H1 (cell line): Measurements from ENCODE around the gene RDH5. TPM values are rescaled to one million over a fixed set of nuclear protein-coding genes. Genes with fewer than 3 reads are reported as not detected.

Experiments used
- CTCF ChIA-PET: fragments of 300-600 bp; sonication (Branson Sonifier 250); formaldehyde crosslinking; loops from one replicate; lab custom pipeline; 2021; ENCODE audit not compliant: partially characterized antibody; lab: Charles Lee
- POLR2A ChIA-PET: fragments of 300-600 bp; sonication (Branson Sonifier 250); formaldehyde crosslinking; loops from one replicate; lab custom pipeline; 2021; ENCODE audit warnings: inconsistent platforms; ENCODE audit not compliant: partially characterized antibody; lab: Charles Lee
- DNase-seq, 2 experiments: peaks; one replicate each; pipeline versions ENCODE4 v3.0.0 to v3.0.0-alpha.2; 2010 to 2022; ENCODE audit warnings: low spot score in 2 of 2, low read depth in 1 of 2, mixed read lengths in 1 of 2
- FAIRE-seq: peaks from 2 replicates; lab custom pipeline; 2011; peaks lifted over from hg19 to GRCh38; lab: Jason Lieb, UNC
- H2AFZ ChIP-seq: 2 replicates; pipeline ENCODE4 v1.8.1; 2012; ENCODE audit warnings: low read length, inconsistent platforms
- H2AK5ac ChIP-seq: 2 replicates; pipeline ENCODE4 v1.6.1; 2013; ENCODE audit warnings: low read depth, low read length
- H2BK120ac ChIP-seq: replicated peaks from 2 replicates; pipeline ENCODE3; 2013; ENCODE audit warnings: low read depth, low read length, inconsistent platforms
- H2BK12ac ChIP-seq: 2 replicates; pipeline ENCODE4 v1.6.1; 2013; ENCODE audit warnings: low read depth, low read length
- H2BK15ac ChIP-seq: 2 replicates; pipeline ENCODE4 v1.6.1; 2013; ENCODE audit warnings: low read length
- H2BK20ac ChIP-seq: 2 replicates; pipeline ENCODE4 v1.6.1; 2013; ENCODE audit warnings: low read length
- H2BK5ac ChIP-seq: 2 replicates; pipeline ENCODE4 v1.6.1; 2013; ENCODE audit warnings: low read depth, low read length
- H3K14ac ChIP-seq: 2 replicates; pipeline ENCODE4 v1.6.1; 2013; ENCODE audit warnings: inconsistent platforms; ENCODE audit not compliant: insufficient read length
- H3K18ac ChIP-seq: 2 replicates; pipeline ENCODE4 v1.6.1; 2013; ENCODE audit warnings: low read length; ENCODE audit errors: extremely low read depth
- H3K23ac ChIP-seq: 2 replicates; pipeline ENCODE4 v1.6.1; 2013; ENCODE audit warnings: inconsistent platforms; ENCODE audit not compliant: insufficient read length
- H3K23me2 ChIP-seq: 2 replicates; pipeline ENCODE4 v1.6.1; 2013; ENCODE audit warnings: low read depth, low read length
- H3K27ac ChIP-seq: 2 replicates; pipeline ENCODE4 v1.6.1; 2011; ENCODE audit warnings: low read depth, low read length, inconsistent platforms
- H3K27me3 ChIP-seq, 4 experiments: replicated peaks in 1 of 4; 1 replicate in 1 of 4; 2 replicates in 3 of 4; pipeline versions ENCODE4 v1.6.1 to v1.8.1; 2011 to 2013; ENCODE audit warnings: low read length in 3 of 4, mild to moderate bottlenecking in 3 of 4, inconsistent platforms in 2 of 4, mixed read lengths in 2 of 4, moderate library complexity in 1 of 4; ENCODE audit not compliant: control insufficient read depth in 3 of 4, insufficient read depth in 3 of 4; ENCODE audit errors: extremely low read depth in 1 of 4
- H3K36me3 ChIP-seq, 4 experiments: 2 replicates each; pipeline versions ENCODE4 v1.6.1 to v1.8.1; 2011 to 2013; ENCODE audit warnings: mild to moderate bottlenecking in 4 of 4, low read length in 3 of 4, moderate library complexity in 2 of 4, control low read depth in 1 of 4, inconsistent platforms in 1 of 4; ENCODE audit not compliant: insufficient read depth in 4 of 4, control insufficient read depth in 2 of 4
- H3K4ac ChIP-seq: replicated peaks from 2 replicates; pipeline ENCODE3; 2013; ENCODE audit warnings: low read length, low read depth, mixed read lengths, inconsistent platforms; ENCODE audit not compliant: insufficient read length
- H3K4me1 ChIP-seq, 4 experiments: replicated peaks in 1 of 4; 1 replicate in 1 of 4; 2 replicates in 3 of 4; pipeline versions ENCODE4 v1.6.1 to v1.8.1; 2011 to 2013; ENCODE audit warnings: low read length in 3 of 4, inconsistent platforms in 2 of 4, mixed read lengths in 1 of 4; ENCODE audit not compliant: insufficient read depth in 4 of 4, control insufficient read depth in 3 of 4
- H3K4me2 ChIP-seq, 2 experiments: 2 replicates each; pipeline versions ENCODE4 v1.6.1 to v1.8.1; 2011 to 2013; ENCODE audit warnings: low read depth in 2 of 2, low read length in 2 of 2, control low read depth in 1 of 2, inconsistent platforms in 1 of 2, mild to moderate bottlenecking in 1 of 2; ENCODE audit not compliant: insufficient read depth in 1 of 2
- H3K4me3 ChIP-seq, 4 experiments: fragments of 200-600, 300-600 bp in 1 of 4; sonication (generic), shearing (Covaris generic), sonication (Bioruptor Twin) in 1 of 4; 2 replicates each; pipeline versions ENCODE4 v1.5.1 to v1.8.1; 2011 to 2016; ENCODE audit warnings: low read length in 4 of 4, low read depth in 3 of 4, control low read depth in 2 of 4, inconsistent platforms in 2 of 4, mild to moderate bottlenecking in 2 of 4, mixed read lengths in 1 of 4, moderate library complexity in 1 of 4; ENCODE audit not compliant: insufficient read depth in 2 of 4; ENCODE audit errors: extremely low read depth in 1 of 4
- H3K56ac ChIP-seq: replicated peaks from 2 replicates; pipeline ENCODE3; 2013; ENCODE audit warnings: low read depth, mild to moderate bottlenecking, mixed read lengths, low read length, inconsistent platforms; ENCODE audit not compliant: insufficient read length
- H3K79me1 ChIP-seq: 2 replicates; pipeline ENCODE4 v1.6.1; 2013; ENCODE audit warnings: low read depth, low read length, control low read depth
- H3K79me2 ChIP-seq, 2 experiments: 2 replicates each; pipeline versions ENCODE4 v1.6.1 to v1.8.1; 2012 to 2013; ENCODE audit warnings: low read length in 2 of 2, mild to moderate bottlenecking in 2 of 2, inconsistent platforms in 1 of 2; ENCODE audit not compliant: insufficient read depth in 2 of 2, control insufficient read depth in 1 of 2
- H3K9ac ChIP-seq, 4 experiments: replicated peaks in 1 of 4; 1 replicate in 1 of 4; 2 replicates in 3 of 4; pipeline versions ENCODE4 v1.6.1 to v1.8.1; 2011 to 2013; ENCODE audit warnings: low read depth in 3 of 4, low read length in 3 of 4, control low read depth in 2 of 4, mild to moderate bottlenecking in 2 of 4, moderate library complexity in 2 of 4, inconsistent platforms in 1 of 4; ENCODE audit errors: extremely low read depth in 1 of 4
- H3K9me3 ChIP-seq, 2 experiments: 2 replicates each; pipeline versions ENCODE4 v1.6.1 to v1.8.1; 2012 to 2013; ENCODE audit warnings: mild to moderate bottlenecking in 2 of 2, moderate library complexity in 2 of 2, control low read depth in 1 of 2, inconsistent platforms in 1 of 2, low read depth in 1 of 2, low read length in 1 of 2, mixed read lengths in 1 of 2; ENCODE audit not compliant: insufficient read depth in 2 of 2
- H4K20me1 ChIP-seq, 2 experiments: replicated peaks in 1 of 2; 2 replicates each; pipeline versions ENCODE3 to v1.8.1; 2011 to 2013; ENCODE audit warnings: inconsistent platforms in 2 of 2, low read length in 2 of 2, mild to moderate bottlenecking in 1 of 2; ENCODE audit not compliant: insufficient read depth in 2 of 2, control insufficient read depth in 1 of 2
- H4K5ac ChIP-seq: 2 replicates; pipeline ENCODE4 v1.6.1; 2013; ENCODE audit warnings: low read length, low read depth, mixed read lengths, inconsistent platforms; ENCODE audit not compliant: insufficient read length
- H4K8ac ChIP-seq: 2 replicates; pipeline ENCODE4 v1.8.0; 2013; ENCODE audit warnings: mild to moderate bottlenecking, moderate library complexity, low read length, inconsistent platforms; ENCODE audit not compliant: insufficient read depth; ENCODE audit errors: extremely low read depth
- H4K91ac ChIP-seq: replicated peaks from 2 replicates; pipeline ENCODE3; 2013; ENCODE audit warnings: low read length, mixed read lengths, inconsistent platforms; ENCODE audit not compliant: insufficient read length
- CTBP2 ChIP-seq: IDR thresholded peaks from 2 replicates; pipeline ENCODE4 v1.7.0; 2011; ENCODE audit warnings: borderline replicate concordance, mild to moderate bottlenecking, moderate library complexity, mixed read lengths, low read length; ENCODE audit not compliant: insufficient read depth, insufficient read length
- NRF1 ChIP-seq: IDR thresholded peaks from 2 replicates; pipeline ENCODE4 v1.6.1; 2011; ENCODE audit warnings: mild to moderate bottlenecking, low read depth, low read length, improper control_type of control experiment
- PHF8 ChIP-seq: fragments of 200-600 bp; sonication (generic); conservative IDR thresholded peaks from 2 replicates; pipeline ENCODE4 v1.7.1; 2012; ENCODE audit warnings: low read depth, mild to moderate bottlenecking, inconsistent platforms, low read length, moderate library complexity
- RBBP5 ChIP-seq: IDR thresholded peaks from 2 replicates; pipeline ENCODE4 v1.7.1; 2012; ENCODE audit warnings: low read depth, mild to moderate bottlenecking, inconsistent platforms, low read length, moderate library complexity, borderline replicate concordance
- SP2 ChIP-seq: IDR thresholded peaks from 2 replicates; pipeline ENCODE4 v1.6.1; 2012; ENCODE audit warnings: mild to moderate bottlenecking, low read length, inconsistent platforms
- WGBS, 2 experiments: shearing (Covaris generic) in 1 of 2; methylation state at CpG; one replicate each; pipeline versions ENCODE4 v1.1.6 to v1.1.7; 2013 to 2015; ENCODE audit warnings: low lambda C conversion rate in 2 of 2, mixed read lengths in 2 of 2, inconsistent platforms in 1 of 2, low coverage in 1 of 2, missing lambda C conversion rate in 1 of 2; ENCODE audit not compliant: insufficient replicate concordance in 2 of 2, insufficient coverage in 1 of 2, insufficient read length in 1 of 2; ENCODE audit errors: extremely low coverage in 1 of 2, missing lambda C conversion rate in 1 of 2; 5-methylcytosine and 5-hydroxymethylcytosine counted together
- polyA plus RNA-seq, 7 experiments: library from polyadenylated mRNA; depleted of rRNA in 3 of 7; stranded (reverse) in 5 of 7; unstranded in 2 of 7; fragments of >200 nt in 5 of 7; fragments of 200-250 nt in 2 of 7; gene quantifications; 1 replicate in 5 of 7; 2 replicates in 1 of 7; 4 replicates in 1 of 7; pipeline versions ENCODE4 v1.2.1 to v1.2.3, GENCODE V29; 2011 to 2013; ENCODE audit warnings: missing spikeins in 2 of 7, mixed read lengths in 2 of 7
- total RNA-seq: library from RNA; stranded (reverse); fragmentation: NEBNext Ultra II Directional; extraction: Animal tissue kit (Norgen Biotek cat#: 25700); gene quantifications from 2 replicates; pipeline ENCODE4 v1.2.1, GENCODE V29; 2021

The RDH5 gene
- total and polyA plus RNA-seq, 2 of the 8 experiments (the other 6 are each of a cell fraction or from before 2014, with no cell fraction given), result 4.2 to 6.0 TPM

GRCh38 chr12:55671746-55672145 lies 48.4 kb upstream of the RDH5 start:
- no peak for DNase-seq
- H3K36me3 ChIP-seq, result no peaks in the 10 kb centered on the region
- no peak overlapping the region for H3K14ac ChIP-seq
- no peaks in the 10 kb centered on the region; a peak in 1 of 7 replicates for H3K27me3 ChIP-seq
- no peak overlapping the region for H2BK15ac ChIP-seq
- no peak overlapping the region for H4K91ac ChIP-seq
- H3K23me2 ChIP-seq, result no peaks in the 10 kb centered on the region; the same call in 1 of the 2 replicates
- no peak overlapping the region for H4K5ac ChIP-seq
- H3K79me1 ChIP-seq, result no peaks in the 10 kb centered on the region
- H3K9ac ChIP-seq, result no peak overlapping the region
- no peak overlapping the region for H3K23ac ChIP-seq
- H3K4me2 ChIP-seq, result no peak overlapping the region
- no peak overlapping the region for H3K18ac ChIP-seq
- no peak overlapping the region for H2AFZ ChIP-seq
- no peak overlapping the region for H2BK12ac ChIP-seq
- no peak for FAIRE-seq
- CTCF ChIA-PET, result interaction anchor here (0.6 to 5.0 kb wide), 5 partner anchors 15 to 1304 kb away, joined by 3 to 37 read pairs (median 3); no protein-coding TSS in a partner anchor
- H4K8ac ChIP-seq, result no peak overlapping the region
- no peak overlapping the region for H2BK120ac ChIP-seq
- 81% methylated on average over 4 of the region's 4 CpGs; no CpG with 5 or more reads in 1 of the 2 experiments for WGBS, 2 experiments
- no peak for TF ChIP-seq NRF1
- no peak for TF ChIP-seq PHF8
- TF ChIP-seq RBBP5, result no peak
- TF ChIP-seq CTBP2, result no peak
- no peak for TF ChIP-seq SP2
- POLR2A ChIA-PET, result no interaction called here
- H3K9me3 ChIP-seq, result no peaks in the 10 kb centered on the region
- H2AK5ac ChIP-seq, result no peak overlapping the region
- H4K20me1 ChIP-seq, result no peaks in the 10 kb centered on the region
- H2BK5ac ChIP-seq, result no peak overlapping the region
- H3K56ac ChIP-seq, result no peak overlapping the region
- H3K4me3 ChIP-seq, result no peak overlapping the region
- no peaks in the 10 kb centered on the region for H3K4me1 ChIP-seq
- no peak overlapping the region for H3K4ac ChIP-seq
- H3K79me2 ChIP-seq, result no peaks in the 10 kb centered on the region
- no peak overlapping the region for H2BK20ac ChIP-seq
- H3K27ac ChIP-seq, result no peak overlapping the region
